KOPT-K1 (cell line): ENCODE results near the gene ARMC6.

Experiments
- H3K27ac ChIP-seq: fragments of 200-600 bp; sonication (generic); 2 replicates; pipeline ENCODE4 v1.5.1; 2016; ENCODE audit warnings: antibody characterized with exemption, mild to moderate bottlenecking, low read depth, low read length; ENCODE audit not compliant: poor library complexity, severe bottlenecking
- H3K36me3 ChIP-seq: fragments of 200-600 bp; sonication (generic); 2 replicates; pipeline ENCODE4 v1.5.1; 2017; ENCODE audit warnings: antibody characterized with exemption, mild to moderate bottlenecking, low read length, moderate library complexity; ENCODE audit not compliant: insufficient read depth
- H3K9me3 ChIP-seq: fragments of 200-600 bp; sonication (generic); 2 replicates; pipeline ENCODE4 v1.5.1; 2017; ENCODE audit warnings: antibody characterized with exemption, low read length, mild to moderate bottlenecking; ENCODE audit not compliant: insufficient read depth, poor library complexity, severe bottlenecking

ARMC6 gene

DNA sequence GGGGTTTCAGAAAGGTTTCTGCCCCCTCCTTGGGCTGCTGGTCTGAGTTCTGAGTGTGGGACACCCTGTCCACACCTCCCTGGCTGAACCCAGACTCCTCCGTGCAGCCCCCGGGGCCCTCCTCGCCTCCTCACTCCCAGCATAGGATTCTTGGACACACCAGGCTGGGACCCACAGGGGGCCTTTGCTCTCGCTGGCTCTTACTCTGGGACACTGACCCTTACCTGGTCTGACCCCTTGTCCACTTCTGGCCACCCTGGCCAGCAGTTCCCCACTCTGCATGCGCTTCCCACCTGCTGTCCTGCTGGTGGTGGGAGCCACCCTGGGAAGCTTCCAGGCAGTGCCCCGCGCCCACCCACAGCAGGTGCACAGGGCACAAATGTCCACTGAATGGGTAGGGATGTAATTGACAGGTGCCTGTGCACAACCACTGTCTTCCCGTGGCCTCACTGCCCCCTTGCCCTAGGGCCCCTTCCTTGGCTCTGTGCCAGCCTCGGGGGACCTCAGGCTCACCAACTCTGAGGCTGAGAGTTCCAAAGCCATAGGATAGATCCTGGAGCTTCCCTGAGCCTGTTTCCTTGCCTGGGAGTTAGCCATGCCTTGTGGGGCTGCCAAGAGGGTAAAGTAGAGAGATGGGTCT is 23.4 kb downstream of the ARMC6 start:
- Histone ChIP-seq H3K36me3 (peaks cover 87% of the 10 kb centered on the region), H3K9me3 (no peaks in the 10 kb centered on the region), H3K27ac (no peak overlapping the region)

DNA sequence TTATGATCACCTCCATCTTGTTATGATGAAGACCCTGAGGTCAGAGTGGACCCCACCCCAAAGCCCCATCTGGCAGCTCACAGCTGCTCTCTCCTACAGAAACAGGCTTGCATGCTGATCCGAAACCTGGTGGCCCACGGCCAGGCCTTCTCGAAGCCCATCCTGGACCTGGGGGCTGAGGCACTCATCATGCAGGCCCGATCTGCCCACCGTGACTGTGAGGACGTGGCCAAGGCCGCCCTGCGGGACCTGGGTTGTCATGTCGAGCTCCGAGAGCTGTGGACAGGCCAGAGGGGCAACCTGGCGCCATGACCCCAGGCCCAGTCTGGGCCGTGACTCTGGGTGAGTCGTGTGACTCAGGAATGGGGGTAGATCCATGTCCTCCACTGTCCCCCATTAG is 23.9 kb downstream of the ARMC6 start:
- H3K27ac ChIP-seq: no peak overlapping the region
- peaks cover 87% of the 10 kb centered on the region for H3K36me3 ChIP-seq
- H3K9me3 ChIP-seq: no peaks in the 10 kb centered on the region

DNA sequence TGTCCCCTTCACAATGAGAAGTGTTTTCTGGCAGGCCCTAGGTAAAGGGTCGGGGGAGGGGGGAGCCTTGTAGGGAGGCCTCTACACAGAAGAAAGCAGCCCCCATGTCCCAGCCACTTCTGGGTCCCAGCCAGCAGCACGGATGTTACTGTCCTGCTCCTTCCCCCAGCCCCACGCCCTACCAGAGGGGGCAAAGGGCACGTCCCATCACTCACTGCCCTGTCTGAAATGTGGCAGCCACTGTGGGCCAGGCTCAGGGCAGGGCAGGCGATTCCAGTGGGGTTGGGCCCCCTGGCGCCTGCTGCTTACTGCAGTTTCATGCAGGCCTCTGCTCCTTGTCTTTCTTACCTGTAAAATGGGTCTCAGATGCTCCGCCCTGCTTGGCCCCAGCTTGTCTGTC is 24.3 kb downstream of the ARMC6 start:
- Histone ChIP-seq H3K36me3 (peaks cover 83% of the 10 kb centered on the region), H3K9me3 (no peaks in the 10 kb centered on the region), H3K27ac (no peak overlapping the region)

DNA sequence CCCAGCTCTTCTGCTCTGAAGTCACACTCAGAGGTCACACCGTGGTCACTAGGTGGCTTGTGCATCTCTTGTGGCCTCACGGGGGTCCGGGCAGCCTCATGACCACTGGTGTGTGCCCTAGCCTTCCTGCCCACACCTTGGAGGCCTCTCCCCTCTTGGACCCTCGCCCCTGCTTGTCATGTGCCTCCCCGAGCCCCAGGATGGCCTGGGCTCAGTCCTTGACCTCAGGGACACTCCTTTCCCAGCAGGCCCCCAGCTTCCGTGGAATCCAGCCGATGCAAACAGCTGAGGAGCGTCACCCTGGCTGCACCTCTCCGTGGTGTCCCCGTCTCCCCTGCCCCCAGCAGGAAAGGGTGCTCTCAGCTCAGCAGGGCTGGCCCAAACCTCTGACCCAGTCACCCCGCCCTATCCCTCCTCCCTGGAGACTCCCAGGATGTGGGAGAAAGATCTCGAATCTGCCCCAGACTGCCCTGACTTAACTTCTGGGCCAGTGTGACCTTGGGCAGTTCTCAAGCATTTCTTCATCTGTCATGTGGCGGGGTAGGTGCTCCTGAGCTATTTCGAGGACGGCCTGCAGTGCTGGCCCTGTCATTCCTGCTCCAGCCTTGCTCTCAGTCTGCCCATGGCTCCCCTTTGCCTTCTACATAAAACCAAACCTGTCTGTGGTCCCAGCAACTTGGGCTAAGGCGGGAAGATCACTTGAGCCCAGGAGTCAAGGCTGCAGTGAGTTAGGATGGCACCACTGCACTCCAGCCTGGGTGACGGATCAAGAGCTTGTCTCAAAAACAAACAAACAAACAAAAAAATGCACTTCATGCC is 25.8 kb downstream of the ARMC6 start:
- Histone ChIP-seq H3K9me3 (no peaks in the 10 kb centered on the region), H3K27ac (no peak overlapping the region), H3K36me3 (peaks cover 69% of the 10 kb centered on the region)

DNA sequence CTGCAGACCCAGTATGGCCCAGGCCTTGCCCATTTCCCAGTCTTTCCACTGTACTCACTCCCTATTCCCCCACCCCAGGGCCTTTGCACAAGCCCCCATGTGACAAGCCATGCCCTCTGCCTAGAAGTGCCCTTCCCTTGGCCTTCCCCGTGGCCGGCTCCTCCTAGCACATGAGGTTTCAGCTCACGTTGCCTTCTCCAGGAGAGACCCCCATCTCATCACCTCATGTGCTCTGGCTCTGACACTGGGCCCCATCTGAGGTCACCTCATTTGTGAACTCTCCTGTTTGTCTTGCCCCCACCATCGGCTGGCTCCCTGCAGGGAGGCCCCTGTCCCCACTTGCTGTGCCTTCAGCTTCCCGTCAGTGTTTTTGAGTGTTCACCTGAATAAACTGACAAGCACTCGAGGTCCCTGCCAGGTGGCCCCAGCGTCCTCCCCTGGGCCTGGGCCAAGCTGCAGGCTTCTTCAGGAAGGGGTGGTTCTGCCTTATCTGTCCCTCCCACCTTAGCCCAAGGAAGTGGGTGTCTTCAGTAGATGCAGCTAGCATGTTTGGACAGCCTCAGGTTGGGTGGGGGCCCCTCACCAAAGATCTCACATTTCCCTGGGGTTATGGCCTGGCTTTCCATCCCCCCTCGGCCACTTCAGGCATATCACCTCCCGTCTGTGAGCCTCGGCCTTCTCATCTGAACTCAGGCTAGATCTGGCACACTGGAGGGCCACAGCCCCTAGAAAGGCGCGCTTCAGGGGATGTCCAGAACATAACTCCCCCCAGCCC is 26.6 kb downstream of the ARMC6 start:
- peaks cover 62% of the 10 kb centered on the region for H3K36me3 ChIP-seq

DNA sequence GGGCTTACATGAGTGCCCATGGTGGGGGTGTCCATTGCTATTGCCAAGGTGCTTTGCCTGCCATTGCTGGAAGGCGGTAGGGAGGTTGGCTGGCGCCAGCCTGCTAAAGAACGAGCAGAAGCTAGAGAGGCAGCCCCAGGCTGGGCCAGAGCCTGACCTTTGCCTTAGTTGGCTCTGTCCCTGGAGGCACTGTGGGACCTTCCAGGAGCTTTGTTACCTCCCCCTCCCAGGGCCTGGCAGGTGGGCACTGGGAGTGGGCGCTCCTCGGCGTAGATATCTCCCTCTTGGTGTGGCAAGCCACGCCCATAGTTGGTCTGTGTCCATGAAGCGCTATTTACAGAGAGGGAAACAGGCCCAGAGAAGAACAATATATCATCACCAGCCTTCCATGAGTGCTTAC is 28.1 kb downstream of the ARMC6 start:
- no peaks in the 10 kb centered on the region for H3K9me3 ChIP-seq
- H3K36me3 ChIP-seq: peaks cover 47% of the 10 kb centered on the region
- H3K27ac ChIP-seq: no peak overlapping the region

More for the DNA sequence above, 26.6 kb downstream of the ARMC6 start:
- Histone ChIP-seq H3K9me3 (no peaks in the 10 kb centered on the region), H3K27ac (no peak overlapping the region)

DNA sequence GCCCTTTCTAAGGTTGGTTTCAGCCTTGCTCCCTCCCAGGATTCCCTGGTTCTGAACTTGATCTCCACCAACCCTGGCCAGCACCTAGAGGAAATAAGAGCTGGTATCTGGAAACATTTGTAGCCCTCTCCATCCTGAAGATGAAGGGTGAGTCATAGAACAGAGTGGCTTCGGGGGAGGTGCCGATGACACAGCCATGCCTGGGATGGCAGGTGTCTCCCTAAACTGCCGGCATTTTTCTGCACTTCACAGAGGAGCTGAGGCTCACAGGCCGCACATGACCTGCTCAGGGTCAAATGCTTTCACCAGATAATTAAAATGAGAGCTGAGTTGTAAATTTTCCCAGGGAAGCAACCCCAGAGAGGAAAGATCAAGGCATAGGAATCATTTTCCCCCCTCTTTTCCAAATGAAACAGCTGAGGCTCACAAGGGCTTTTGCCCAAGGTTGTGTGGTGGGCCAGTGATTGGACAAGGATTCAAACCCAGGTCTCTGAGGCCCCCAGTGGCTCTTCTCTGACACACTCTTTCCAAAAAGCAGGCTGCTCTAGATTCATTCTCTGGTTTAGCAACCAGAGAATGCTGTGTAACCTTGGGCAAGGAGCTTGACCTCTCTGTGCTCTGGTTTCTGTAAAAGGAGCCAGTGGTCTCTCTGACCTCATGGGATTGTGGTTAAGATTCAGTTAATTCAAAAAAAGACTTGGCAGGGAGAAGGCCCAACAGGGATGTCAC is 29.2 kb downstream of the ARMC6 start:
- Histone ChIP-seq H3K36me3 (peaks cover 36% of the 10 kb centered on the region), H3K27ac (peak overlapping the region; percentile 50), H3K9me3 (no peaks in the 10 kb centered on the region)

DNA sequence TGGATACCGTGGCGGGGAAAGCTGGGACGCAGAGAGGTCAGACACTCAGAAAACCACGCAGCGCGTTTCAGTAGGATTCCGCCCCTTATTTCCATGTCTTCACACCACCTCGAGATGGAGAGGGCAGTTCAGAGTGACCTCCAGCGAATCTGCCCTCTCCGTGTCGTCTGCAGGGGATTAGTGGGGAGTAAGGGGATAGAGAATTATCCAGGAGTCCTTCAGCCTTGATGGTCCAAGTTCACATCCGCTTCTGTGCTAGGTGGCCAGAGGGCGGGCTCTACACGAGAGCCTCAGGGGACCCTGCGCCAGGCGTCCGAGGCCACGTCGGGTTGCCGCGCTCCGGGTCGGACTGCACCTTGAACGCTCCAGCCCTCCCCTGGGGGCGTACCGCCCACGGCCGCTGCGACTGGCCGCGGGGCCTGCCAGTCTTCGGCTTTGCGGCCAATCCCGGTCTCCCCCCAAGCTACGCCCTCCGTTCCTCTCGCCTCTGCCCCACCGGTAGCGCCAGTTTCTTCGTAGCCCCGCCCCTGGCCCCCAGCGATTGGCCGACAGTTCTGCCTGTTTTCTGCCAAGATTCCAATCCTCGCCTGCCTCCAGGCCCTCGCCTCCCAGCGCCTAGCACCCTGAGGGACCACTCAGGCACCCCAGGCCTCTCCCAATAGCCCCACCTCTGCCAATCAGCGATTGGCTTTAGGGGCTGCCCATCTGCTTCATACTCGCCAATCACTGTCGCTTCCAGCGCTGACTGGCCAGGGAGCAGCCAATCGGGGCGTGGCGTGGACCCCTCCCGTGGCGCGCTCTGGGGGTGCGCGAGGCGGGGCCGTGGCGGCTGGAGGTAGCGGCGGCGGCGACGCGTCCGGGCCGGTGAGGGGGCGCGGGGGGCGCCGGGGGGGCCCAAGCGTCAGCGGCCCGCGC is 30.0 kb downstream of the ARMC6 start, which contains the start of gene SLC25A42:
Gene SLC25A42, plus strand, starts transcription at position 812 of the 915 bp plus-strand sequence. CDS start 32,131 bp downstream, outside the sequence.
- peaks cover 27% of the 10 kb centered on the region for H3K36me3 ChIP-seq
- H3K27ac ChIP-seq: peak within 1 kb of the TSS; percentile 60
- H3K9me3 ChIP-seq: no peaks in the 10 kb centered on the region

DNA sequence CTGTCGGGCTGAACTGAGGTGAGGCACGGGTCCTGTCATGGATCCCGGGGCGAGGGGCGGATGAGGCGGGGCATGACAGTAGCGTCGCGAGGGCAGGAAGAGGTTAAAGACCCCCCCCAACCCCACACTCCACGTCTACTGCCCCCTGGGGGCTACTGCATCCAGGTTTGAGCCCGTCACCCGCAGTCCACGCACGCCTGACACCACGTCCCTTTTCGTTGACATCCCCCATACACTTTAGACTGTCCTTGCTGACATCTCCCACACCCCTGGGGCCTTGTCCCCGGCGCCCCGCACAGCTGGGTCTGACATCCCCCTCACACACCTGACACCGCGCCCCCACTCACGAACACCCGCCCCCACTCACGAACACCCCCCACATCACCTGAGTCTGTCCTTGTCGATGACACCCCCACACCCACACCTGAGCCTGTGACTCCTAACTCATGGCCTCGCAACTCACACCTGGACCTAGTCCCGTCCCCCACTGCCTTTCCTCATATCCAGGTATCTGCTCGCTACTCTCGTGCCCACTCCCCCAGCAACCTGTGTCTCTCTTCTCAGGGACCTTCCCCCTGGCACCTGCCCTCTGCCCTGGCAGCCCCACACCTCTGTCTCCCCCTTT is 30.8 kb downstream of the ARMC6 start:
- Histone ChIP-seq H3K27ac (peak overlapping the region; percentile 60), H3K36me3 (peaks cover 21% of the 10 kb centered on the region), H3K9me3 (no peaks in the 10 kb centered on the region)

DNA sequence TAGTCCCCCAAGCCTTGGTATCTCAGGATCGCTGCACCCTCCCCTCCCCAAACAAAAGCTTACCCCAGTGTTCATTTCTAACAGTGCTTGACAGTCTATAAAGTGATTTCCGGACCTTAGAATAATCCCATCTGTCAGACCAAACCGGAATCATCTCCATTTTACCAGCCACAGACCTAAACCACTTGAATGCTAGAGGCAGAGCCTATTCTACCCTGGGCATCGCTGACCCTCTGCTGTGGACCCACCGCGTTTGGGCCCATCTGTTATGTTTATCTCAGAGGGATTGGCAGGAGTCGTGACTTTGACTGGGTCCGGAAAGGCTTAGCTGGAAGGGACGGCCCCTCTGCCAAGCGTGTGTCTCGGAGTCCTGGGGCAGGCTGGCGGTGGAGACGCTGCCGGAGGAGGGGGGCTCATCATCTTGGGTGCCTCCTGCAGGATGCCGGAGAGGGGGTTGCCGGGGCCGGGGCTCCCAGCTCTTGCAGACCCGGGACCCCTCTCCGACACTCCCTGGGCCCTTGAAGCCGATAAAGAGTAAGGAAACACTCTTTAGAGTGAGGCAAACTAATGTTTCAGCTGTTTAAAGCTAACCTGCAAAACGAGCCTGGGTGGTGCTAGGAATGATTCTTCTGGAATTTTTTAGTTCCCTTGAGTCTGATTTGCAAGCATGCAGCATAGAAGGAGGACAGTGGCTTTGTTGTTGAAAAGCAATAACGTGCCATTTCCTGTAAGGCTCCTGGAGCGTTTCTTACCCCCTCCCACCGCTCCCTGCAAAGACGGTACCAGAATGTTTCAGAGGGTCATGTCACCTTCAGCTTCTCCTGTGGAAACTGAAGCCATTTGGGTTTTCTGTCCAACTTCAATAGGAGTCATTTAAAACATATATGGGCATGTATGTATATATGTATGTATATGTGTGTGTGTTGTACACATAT is 31.7 kb downstream of the ARMC6 start:
- Histone ChIP-seq H3K36me3 (peaks cover 12% of the 10 kb centered on the region; the same call in 1 of the 2 replicates), H3K27ac (peak overlapping the region; percentile 60), H3K9me3 (no peaks in the 10 kb centered on the region)

DNA sequence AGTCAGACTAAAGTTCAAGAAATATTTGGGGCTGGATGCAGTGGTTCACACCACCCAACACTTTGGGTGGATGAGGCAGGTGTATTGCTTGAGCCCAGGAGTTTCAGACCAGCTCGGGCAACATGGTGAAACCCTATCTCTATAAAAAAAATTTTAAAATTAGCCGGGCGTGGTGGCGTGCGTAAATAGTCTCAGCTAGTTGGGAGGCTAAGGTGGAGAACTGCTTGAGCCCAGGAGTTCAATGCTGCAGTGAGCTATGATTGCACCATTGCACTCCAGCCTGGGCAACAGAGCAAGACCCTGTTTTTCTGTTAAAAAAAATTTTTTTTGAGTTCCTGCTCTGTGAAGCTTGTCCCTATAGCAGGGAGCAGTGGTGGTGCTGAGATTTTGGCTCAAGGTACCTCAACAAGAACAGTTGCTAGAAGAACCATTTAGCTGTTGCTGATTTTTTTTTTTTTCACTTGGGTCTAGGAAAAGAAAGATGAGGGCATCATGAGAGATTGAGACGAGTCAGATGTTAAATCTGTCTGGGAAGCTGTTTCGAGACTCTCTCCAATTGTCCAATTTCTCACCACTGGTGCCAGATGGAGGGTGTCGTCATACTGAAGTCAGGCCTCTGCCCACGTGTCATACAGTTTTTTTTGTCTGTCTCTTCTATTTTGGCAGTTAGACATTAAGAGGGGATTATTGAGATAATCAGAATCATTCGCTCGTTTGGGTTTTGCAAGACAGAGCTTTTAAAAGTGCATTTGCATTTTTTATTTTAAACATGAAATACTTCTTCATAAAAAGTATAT is 34.1 kb downstream of the ARMC6 start:
- H3K36me3 ChIP-seq: no peaks in the 10 kb centered on the region
- no peak overlapping the region for H3K27ac ChIP-seq
- no peaks in the 10 kb centered on the region for H3K9me3 ChIP-seq
